Measurements from ENCODE around the gene CRNKL1.

CRNKL1 gene

DNA sequence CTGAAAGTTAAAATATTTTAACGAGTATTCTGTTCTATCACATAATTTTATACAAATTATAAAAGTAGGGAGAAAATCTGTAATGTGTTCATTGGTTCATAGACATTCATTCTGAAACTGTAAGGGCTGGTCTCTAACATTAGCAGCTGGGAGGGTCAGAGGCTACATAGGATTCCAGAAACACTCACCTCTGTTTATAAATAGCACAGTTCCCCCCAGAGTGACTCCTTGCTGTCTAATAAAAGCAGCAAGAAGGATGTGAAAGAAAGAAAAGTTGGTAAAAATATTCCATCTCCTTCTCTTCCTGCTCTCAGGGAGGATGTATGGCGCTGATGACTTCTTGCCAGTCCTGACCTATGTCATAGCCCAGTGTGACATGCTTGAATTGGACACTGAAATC is 60.4 kb downstream of the CRNKL1 start:
- FAIRE-seq (no peak), DNase-seq (ENCODE audit: insufficient read length) (no peak)
- TF ChIP-seq TAF1 (IDR thresholded peaks at IDR 0.05; ENCODE audit: borderline replicate concordance, low read depth, low read length), result no peak
- TF ChIP-seq POLR2A (IDR thresholded peaks at IDR 0.05; ENCODE audit: low read depth, low read length), result no peak
- no peak for TF ChIP-seq POLR2AphosphoS5 (IDR thresholded peaks at IDR 0.05; ENCODE audit: low read depth, low read length)

- TF ChIP-seq TAF1 (IDR thresholded peaks at IDR 0.05; ENCODE audit: borderline replicate concordance, low read depth, low read length), result no peak
- TF ChIP-seq POLR2A (IDR thresholded peaks at IDR 0.05; ENCODE audit: low read depth, low read length), result no peak
- TF ChIP-seq POLR2AphosphoS5 (IDR thresholded peaks at IDR 0.05; ENCODE audit: low read depth, low read length), result no peak
- FAIRE-seq (no peak), DNase-seq (ENCODE audit: insufficient read length) (no peak)
These were observed 61.0 kb downstream of the CRNKL1 start for GRCh38 chr20:19991308-19991707.

DNA sequence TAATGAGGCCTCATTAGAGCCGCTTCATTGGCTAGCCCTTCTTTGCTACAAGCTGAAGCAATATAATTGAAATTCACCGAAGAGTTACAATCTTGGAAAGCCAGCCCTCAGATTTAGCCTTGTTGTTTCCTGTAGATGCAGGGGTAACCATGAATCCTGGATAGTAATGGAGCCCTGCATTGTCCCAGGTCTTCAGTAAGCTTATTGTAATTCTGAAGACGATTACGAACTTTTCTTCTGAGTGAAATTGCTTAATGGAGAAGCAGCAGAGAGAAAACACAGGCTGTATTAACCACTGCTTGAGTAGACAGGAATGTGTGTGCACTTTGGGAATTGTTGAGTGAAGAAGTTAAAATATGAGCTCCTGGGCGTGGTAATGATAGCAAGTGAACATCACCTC is 61.4 kb downstream of the CRNKL1 start:
- TF ChIP-seq POLR2AphosphoS5 (IDR thresholded peaks at IDR 0.05; ENCODE audit: low read depth, low read length) (no peak), POLR2A (IDR thresholded peaks at IDR 0.05; ENCODE audit: low read depth, low read length) (no peak), TAF1 (IDR thresholded peaks at IDR 0.05; ENCODE audit: borderline replicate concordance, low read depth, low read length) (no peak)
- DNase-seq (ENCODE audit: insufficient read length) (no peak), FAIRE-seq (no peak)

- FAIRE-seq (no peak), DNase-seq (ENCODE audit: insufficient read length) (no peak)
- TF ChIP-seq POLR2AphosphoS5 (IDR thresholded peaks at IDR 0.05; ENCODE audit: low read depth, low read length) (no peak), POLR2A (IDR thresholded peaks at IDR 0.05; ENCODE audit: low read depth, low read length) (no peak), TAF1 (IDR thresholded peaks at IDR 0.05; ENCODE audit: borderline replicate concordance, low read depth, low read length) (no peak)
These were observed 65.2 kb downstream of the CRNKL1 start for GRCh38 chr20:19987046-19987445.

DNA sequence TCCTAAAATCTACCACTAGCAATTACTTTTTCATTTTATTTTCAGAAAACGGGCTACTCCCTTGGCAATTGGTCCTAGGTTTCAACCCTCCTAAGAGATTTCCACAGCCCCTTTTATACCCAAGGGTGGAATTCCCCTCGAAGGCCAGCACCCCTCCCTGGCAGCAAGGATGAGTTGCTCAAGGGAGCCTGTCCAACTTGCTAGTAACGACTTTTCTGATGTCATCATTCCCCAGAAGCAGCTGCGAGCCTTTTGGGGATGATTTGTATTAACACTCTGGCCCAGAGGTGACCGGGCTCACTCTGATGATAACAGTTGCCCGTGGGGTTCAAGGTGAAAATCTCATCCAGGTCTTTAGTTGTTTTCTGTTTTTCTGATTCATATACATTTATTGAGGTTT is 65.8 kb downstream of the CRNKL1 start:
- FAIRE-seq (no peak), DNase-seq (ENCODE audit: insufficient read length) (no peak)
- TF ChIP-seq POLR2A (IDR thresholded peaks at IDR 0.05; ENCODE audit: low read depth, low read length) (no peak), TAF1 (IDR thresholded peaks at IDR 0.05; ENCODE audit: borderline replicate concordance, low read depth, low read length) (no peak), POLR2AphosphoS5 (IDR thresholded peaks at IDR 0.05; ENCODE audit: low read depth, low read length) (no peak)

Data from GM12892 (cell line).